Activated CD8-positive, alpha-beta T cell treated with anti-CD3 and anti-CD28 coated beads for 36 hours (primary cell): ENCODE measurements around the gene CLIC1. TPM values are rescaled to one million over a fixed set of nuclear protein-coding genes. Genes with fewer than 3 reads are reported as not detected.
A peak's percentile ranks its signal among the peaks of the same experiment; 100 is the strongest.

Experiments
- ATAC-seq: fragments of 200-7000 bp; cut with Tn5 transposase; one replicate; pipeline ENCODE4 v1.10.0; 2021; ENCODE audit warnings: mild to moderate bottlenecking, moderate library complexity
- CTCF ChIA-PET: fragments of 350-600 bp; sonication (Branson Sonifier 250); formaldehyde crosslinking; loops from one replicate; lab custom pipeline; 2021; ENCODE audit warnings: antibody characterized with exemption; lab: Charles Lee
- POLR2A ChIA-PET: fragments of 350-600 bp; sonication (Branson Sonifier 250); formaldehyde crosslinking; loops from one replicate; lab custom pipeline; 2021; ENCODE audit warnings: antibody characterized with exemption; lab: Charles Lee
- DNase-seq: peaks from one replicate; pipeline ENCODE4 v3.0.0-alpha.2; 2020
- H3K27ac Mint-ChIP-seq: one replicate; pipeline ENCODE4 v1.8.0; 2021; ENCODE audit warnings: mild to moderate bottlenecking, mixed read lengths
- H3K27me3 Mint-ChIP-seq: one replicate; pipeline ENCODE4 v1.8.0; 2021; ENCODE audit warnings: mixed read lengths
- H3K36me3 Mint-ChIP-seq: one replicate; pipeline ENCODE4 v1.8.0; 2021; ENCODE audit warnings: low read depth, mixed read lengths
- H3K4me1 Mint-ChIP-seq: one replicate; pipeline ENCODE4 v1.8.0; 2021; ENCODE audit warnings: low read depth, mixed read lengths
- H3K4me3 Mint-ChIP-seq: one replicate; pipeline ENCODE4 v1.8.0; 2021; ENCODE audit warnings: mild to moderate bottlenecking, moderate library complexity, mixed read lengths
- H3K9me3 Mint-ChIP-seq: one replicate; pipeline ENCODE4 v1.8.0; 2021; ENCODE audit warnings: mixed read lengths
- intact Hi-C: fragments of 100-400 bp; cut with micrococcal nuclease; formaldehyde crosslinking; loops from one replicate; pipeline ENCODE4 v1.10.0; 2022
- total RNA-seq, 2 experiments: library from RNA; stranded (reverse); gene quantifications; one replicate each; pipeline ENCODE4 v1.2.3, GENCODE V29; 2021
- TF ChIP-seq, protein P1 (sequence below): fragments of 200-600 bp; IDR thresholded peaks from one replicate; pipeline ENCODE4 v1.8.0; 2022; ENCODE audit warnings: antibody characterized with exemption, mild to moderate bottlenecking

CLIC1 gene
- total RNA-seq, 2 experiments from 2014 or later: 334 to 346 TPM

DNA sequence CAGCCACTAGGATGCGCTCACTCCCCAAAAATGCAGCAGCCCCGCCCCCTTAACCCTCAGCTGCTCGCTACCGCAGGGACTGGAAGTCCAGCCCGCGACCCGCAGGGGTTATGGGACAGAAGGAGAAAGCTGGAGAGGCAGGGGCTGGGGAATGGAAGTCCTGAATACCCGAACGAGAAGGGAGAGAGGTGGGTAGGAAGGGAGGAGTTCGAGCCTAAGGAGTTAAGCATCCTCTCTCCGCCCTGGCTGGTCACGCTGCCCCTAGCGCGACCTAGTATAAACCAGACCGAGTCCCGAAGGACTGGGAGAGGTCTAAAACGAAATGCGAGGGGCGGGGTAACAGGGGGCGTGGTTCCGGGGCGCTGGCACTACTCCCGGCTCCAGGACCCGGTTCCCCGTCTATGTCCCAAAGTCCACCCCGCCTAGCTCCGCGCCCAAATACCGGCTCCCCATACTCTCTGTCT lies 6.8 kb downstream of the CLIC1 start:
- H3K27me3 Mint-ChIP-seq: no peaks in the 10 kb centered on the region
- POLR2A ChIA-PET: interaction anchor here (0.6 to 3.0 kb wide), 7 partner anchors 11 to 100 kb away, joined by 3 to 11 read pairs (median 4); partner anchors contain the start of genes BAG6, GPANK1, LY6G6D and MSH5
- peak overlapping the region; percentile 69 for H3K27ac Mint-ChIP-seq
- peaks cover 68% of the 10 kb centered on the region for H3K4me1 Mint-ChIP-seq
- peaks cover 38% of the 10 kb centered on the region for H3K36me3 Mint-ChIP-seq
- peak overlapping the region; percentile 76 for H3K4me3 Mint-ChIP-seq
- CTCF ChIA-PET: interaction anchor here (0.7 to 6.5 kb wide), 22 partner anchors 9 to 424 kb away, joined by 3 to 35 read pairs (median 4); partner anchors contain the start of genes CLIC1, HSPA1B, LSM2 and LY6G6D
- intact Hi-C loops: no loop called here
- ATAC-seq (peak; percentile 65), DNase-seq (peak; percentile 84)
- H3K9me3 Mint-ChIP-seq: no peaks in the 10 kb centered on the region
- TF ChIP-seq, protein P1, sequence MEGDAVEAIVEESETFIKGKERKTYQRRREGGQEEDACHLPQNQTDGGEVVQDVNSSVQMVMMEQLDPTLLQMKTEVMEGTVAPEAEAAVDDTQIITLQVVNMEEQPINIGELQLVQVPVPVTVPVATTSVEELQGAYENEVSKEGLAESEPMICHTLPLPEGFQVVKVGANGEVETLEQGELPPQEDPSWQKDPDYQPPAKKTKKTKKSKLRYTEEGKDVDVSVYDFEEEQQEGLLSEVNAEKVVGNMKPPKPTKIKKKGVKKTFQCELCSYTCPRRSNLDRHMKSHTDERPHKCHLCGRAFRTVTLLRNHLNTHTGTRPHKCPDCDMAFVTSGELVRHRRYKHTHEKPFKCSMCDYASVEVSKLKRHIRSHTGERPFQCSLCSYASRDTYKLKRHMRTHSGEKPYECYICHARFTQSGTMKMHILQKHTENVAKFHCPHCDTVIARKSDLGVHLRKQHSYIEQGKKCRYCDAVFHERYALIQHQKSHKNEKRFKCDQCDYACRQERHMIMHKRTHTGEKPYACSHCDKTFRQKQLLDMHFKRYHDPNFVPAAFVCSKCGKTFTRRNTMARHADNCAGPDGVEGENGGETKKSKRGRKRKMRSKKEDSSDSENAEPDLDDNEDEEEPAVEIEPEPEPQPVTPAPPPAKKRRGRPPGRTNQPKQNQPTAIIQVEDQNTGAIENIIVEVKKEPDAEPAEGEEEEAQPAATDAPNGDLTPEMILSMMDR: peak; percentile 25

DNA sequence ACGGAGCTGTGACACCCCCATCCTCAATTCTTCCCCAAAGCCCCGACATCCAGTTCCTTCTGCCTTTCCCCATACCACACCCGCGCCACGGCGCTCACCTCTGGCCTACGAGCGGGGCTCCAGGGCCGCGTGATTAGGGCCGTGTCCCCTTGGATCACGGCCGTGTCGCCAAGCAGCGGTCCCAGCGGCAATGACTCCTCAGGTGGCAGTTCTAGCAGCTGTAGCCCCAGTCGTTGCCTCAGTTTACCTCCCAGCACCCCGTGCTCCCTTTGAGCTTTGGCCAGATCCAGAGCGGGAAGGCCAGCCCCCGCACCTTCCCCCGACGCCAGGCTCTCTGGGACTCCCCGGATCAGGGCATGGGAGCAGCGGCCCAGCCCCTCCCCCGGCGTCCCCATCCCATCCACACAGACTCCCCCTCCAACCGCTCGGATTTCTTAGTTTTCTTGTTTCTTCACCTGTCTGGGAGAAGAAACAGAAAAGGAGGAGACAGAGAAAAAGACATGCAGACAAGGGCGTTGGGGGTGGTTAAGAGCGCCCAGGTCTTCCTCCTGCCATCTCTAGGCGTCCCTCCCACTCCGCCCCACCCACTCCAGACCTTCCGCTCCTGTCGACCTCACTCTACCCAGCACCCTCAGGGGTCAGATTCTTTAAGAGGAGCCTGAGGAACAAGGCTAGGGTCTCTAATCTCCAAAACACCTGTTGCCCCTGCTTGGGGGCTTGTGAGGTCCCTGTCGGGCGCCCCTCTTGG lies 7.4 kb downstream of the CLIC1 start, which contains the start of gene DDAH2:
DDAH2 (minus strand) TSS at position 533 of the 748 bp plus-strand sequence; CDS start at position 395, 138 bp downstream.
- intact Hi-C loops: no loop called here

DNA sequence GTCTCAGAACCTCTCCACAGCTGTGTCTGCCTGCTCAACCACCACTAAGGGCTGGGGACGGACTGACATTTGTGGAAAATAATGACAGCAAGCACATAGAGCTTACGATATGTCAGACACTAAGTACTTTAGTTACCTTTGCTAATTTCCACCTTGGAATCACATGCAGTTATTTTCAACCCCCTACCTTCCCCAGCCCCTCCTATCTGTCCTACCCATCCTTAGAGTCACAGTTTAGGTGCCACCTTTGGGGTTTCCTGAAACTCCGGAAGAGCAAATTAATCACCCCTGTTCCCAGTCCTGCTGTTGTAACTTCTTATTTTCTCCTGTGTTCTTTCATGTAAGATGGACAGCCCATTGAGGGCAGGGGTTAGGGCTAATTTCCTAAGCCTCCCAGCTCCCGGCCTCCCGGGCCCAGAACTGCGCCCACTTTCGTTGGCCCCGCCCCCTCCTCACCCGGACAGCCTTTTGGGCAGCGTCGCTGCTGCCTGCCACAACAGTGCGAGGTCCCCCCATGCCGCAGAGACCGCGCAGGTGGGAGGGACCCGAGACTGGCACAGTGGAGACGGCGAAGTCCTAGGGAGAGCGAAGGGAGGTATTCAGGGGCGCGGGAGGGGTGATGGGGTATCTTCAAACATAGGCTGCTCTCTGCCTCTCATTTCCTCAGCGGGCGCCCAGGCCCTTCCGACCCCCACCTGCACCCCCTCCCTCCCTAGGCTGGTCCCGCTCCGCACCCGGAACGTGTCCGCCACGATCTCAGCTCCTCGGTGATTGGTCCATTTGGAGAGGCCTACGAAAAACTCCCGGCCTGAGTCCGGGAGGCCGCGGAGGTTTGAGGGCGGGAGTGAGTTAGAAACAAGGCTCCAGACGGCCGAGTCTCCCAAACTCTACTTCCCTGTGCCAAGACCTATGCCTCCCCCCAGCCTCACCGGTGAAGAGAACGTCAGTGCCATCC lies 8.3 kb downstream of the CLIC1 start:
- peak; percentile 4 for ATAC-seq
- intact Hi-C loops: no loop called here
- Mint-ChIP-seq H3K36me3 (peaks cover 22% of the 10 kb centered on the region), H3K27ac (peak overlapping the region; percentile 19), H3K4me1 (peaks cover 60% of the 10 kb centered on the region), H3K27me3 (no peaks in the 10 kb centered on the region), H3K4me3 (peak overlapping the region; percentile 36), H3K9me3 (no peaks in the 10 kb centered on the region)
- TF ChIP-seq, protein P1: no peak
- no peak for DNase-seq
- CTCF ChIA-PET: interaction anchor here (1.1 to 6.5 kb wide), 6 partner anchors 11 to 100 kb away, joined by 3 to 35 read pairs (median 7); partner anchors contain the start of genes CLIC1, HSPA1B, MSH5 and VARS1
- POLR2A ChIA-PET: interaction anchor here (0.7 to 3.0 kb wide), 9 partner anchors 7 to 63 kb away, joined by 3 to 11 read pairs (median 4); partner anchors contain the start of genes ABHD16A, CLIC1, GPANK1 and LY6G5B

More for the DNA sequence above, 7.4 kb downstream of the CLIC1 start, which contains the start of gene DDAH2:
- Mint-ChIP-seq H3K4me1 (peaks cover 66% of the 10 kb centered on the region), H3K27me3 (no peaks in the 10 kb centered on the region), H3K4me3 (peak within 1 kb of the TSS; percentile 76), H3K9me3 (no peaks in the 10 kb centered on the region), H3K27ac (peak within 1 kb of the TSS; percentile 69), H3K36me3 (peaks cover 32% of the 10 kb centered on the region)
- no peak for DNase-seq
- TF ChIP-seq, protein P1: peak; percentile 92
- CTCF ChIA-PET: interaction anchor here (1.1 to 6.5 kb wide), 20 partner anchors 10 to 423 kb away, joined by 3 to 35 read pairs (median 5); partner anchors contain the start of genes CLIC1, HSPA1B, LSM2 and LY6G6D
- ATAC-seq: peak; percentile 26
- POLR2A ChIA-PET: interaction anchor here (0.6 to 3.0 kb wide), 8 partner anchors 9 to 101 kb away, joined by 3 to 11 read pairs (median 4); partner anchors contain the start of genes ABHD16A, BAG6, LY6G6D and MSH5

DNA sequence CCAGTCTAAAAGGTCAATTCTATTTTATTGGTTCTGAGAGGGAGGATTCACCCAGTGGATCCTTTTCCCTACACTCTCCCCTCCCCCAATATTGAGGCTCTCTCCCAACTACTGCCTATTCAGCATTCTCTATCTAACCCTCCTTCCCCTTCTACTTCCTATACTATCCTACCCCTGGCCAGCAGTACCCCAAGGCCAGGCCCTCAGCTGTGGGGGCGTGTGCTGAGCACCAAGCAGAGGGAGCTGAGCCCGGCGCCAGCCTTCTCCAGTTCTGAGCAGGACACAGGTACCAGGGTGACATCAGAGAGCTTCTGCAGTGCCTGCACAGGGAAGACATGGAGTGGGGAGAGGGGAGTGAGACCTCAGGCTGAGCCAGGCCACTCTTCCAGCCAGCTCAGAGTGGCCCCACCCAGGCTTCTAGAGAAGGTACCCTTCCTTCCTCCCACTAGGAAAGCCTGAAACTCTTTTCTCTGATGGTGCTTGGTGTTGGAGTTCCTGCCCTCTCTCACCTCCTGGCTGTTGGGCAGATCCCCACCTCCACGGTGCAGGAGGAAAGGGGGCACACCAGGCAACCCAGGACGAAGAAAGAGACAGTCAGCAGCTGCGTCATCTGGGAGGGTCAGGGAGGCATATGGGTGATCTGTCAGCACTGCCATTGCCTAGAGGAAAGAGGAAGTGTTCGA lies 9.2 kb downstream of the CLIC1 start:
- peak overlapping the region; percentile 36 for H3K4me3 Mint-ChIP-seq

More for the DNA sequence above, 9.2 kb downstream of the CLIC1 start:
- ChIA-PET POLR2A (interaction anchor here (0.7 to 2.0 kb wide), 5 partner anchors 8 to 60 kb away, joined by 3 to 7 read pairs (median 5); partner anchors contain the start of genes ABHD16A and CLIC1), CTCF (interaction anchor here (1.0 to 6.5 kb wide), 5 partner anchors 12 to 103 kb away, joined by 3 to 35 read pairs (median 3); partner anchors contain the start of genes CLIC1 and MSH5)
- peak; percentile 57 for DNase-seq
- intact Hi-C loops: no loop called here
- H3K36me3 Mint-ChIP-seq: peaks cover 17% of the 10 kb centered on the region
- H3K9me3 Mint-ChIP-seq: no peaks in the 10 kb centered on the region
- H3K27ac Mint-ChIP-seq: peak overlapping the region; percentile 44
- H3K4me1 Mint-ChIP-seq: peaks cover 60% of the 10 kb centered on the region
- TF ChIP-seq, protein P1: no peak
- no peaks in the 10 kb centered on the region for H3K27me3 Mint-ChIP-seq
- peak; percentile 41 for ATAC-seq
